Natural killer cell (primary cell): ENCODE results near the gene CNTFR. TPM values are rescaled to one million over a fixed set of nuclear protein-coding genes. Genes with fewer than 3 reads are reported as not detected.

Source experiments
- ATAC-seq, 3 donors: fragments of 150-1000 bp in 2 of 3; fragments of 200-7000 bp in 1 of 3; cut with Tn5 transposase; 1 replicate in 1 of 3; 2 replicates in 2 of 3; pipeline ENCODE4 v1.10.0; 2021; ENCODE audit warnings: mild to moderate bottlenecking in 2 of 3, moderate library complexity in 2 of 3
- DNase-seq, 2 donors: peaks; one replicate each; pipeline versions ENCODE4 v3.0.0 to v3.0.0-alpha.2; 2013 to 2021; ENCODE audit warnings: mixed read lengths in 1 of 2
- H3K27ac ChIP-seq: one replicate; pipeline ENCODE4 v1.5.1; 2013; ENCODE audit warnings: mild to moderate bottlenecking, low read length
- H3K27me3 ChIP-seq: one replicate; pipeline ENCODE4 v1.6.1; 2013; ENCODE audit warnings: low read length; ENCODE audit not compliant: control insufficient read depth, insufficient read depth
- H3K36me3 ChIP-seq: one replicate; pipeline ENCODE4 v1.6.1; 2013; ENCODE audit warnings: low read length; ENCODE audit not compliant: control insufficient read depth, insufficient read depth
- H3K4me1 ChIP-seq: one replicate; pipeline ENCODE4 v1.6.1; 2013; ENCODE audit warnings: low read length; ENCODE audit not compliant: control insufficient read depth, insufficient read depth
- H3K4me3 ChIP-seq: one replicate; pipeline ENCODE4 v1.5.1; 2013; ENCODE audit warnings: low read length
- H3K9me3 ChIP-seq: one replicate; pipeline ENCODE4 v1.6.1; 2013; ENCODE audit warnings: low read length; ENCODE audit not compliant: control insufficient read depth, insufficient read depth
- H3K27ac Mint-ChIP-seq, 2 donors: one replicate each; pipeline ENCODE4 v1.8.0; 2022; ENCODE audit warnings: mild to moderate bottlenecking in 2 of 2, mixed read lengths in 2 of 2, moderate library complexity in 1 of 2
- H3K27me3 Mint-ChIP-seq, 2 donors: one replicate each; pipeline ENCODE4 v1.8.0; 2022; ENCODE audit warnings: low read depth in 2 of 2, mixed read lengths in 2 of 2
- H3K36me3 Mint-ChIP-seq: one replicate; pipeline ENCODE4 v1.8.0; 2022; ENCODE audit warnings: mixed read lengths
- H3K4me1 Mint-ChIP-seq, 2 donors: one replicate each; pipeline ENCODE4 v1.8.0; 2022; ENCODE audit warnings: mixed read lengths in 2 of 2
- H3K4me3 Mint-ChIP-seq: one replicate; pipeline ENCODE4 v1.8.0; 2022; ENCODE audit warnings: mild to moderate bottlenecking, moderate library complexity, mixed read lengths
- H3K9me3 Mint-ChIP-seq, 2 donors: one replicate each; pipeline ENCODE4 v1.8.0; 2022; ENCODE audit warnings: mixed read lengths in 2 of 2
- CTCF ChIP-seq: fragments of 200-600 bp; IDR thresholded peaks from one replicate; pipeline ENCODE4 v1.8.0; 2022; ENCODE audit warnings: antibody characterized with exemption
- WGBS: methylation state at CpG from one replicate; pipeline ENCODE4 v1.1.7; 2013; ENCODE audit warnings: missing lambda C conversion rate; ENCODE audit not compliant: insufficient coverage; 5-methylcytosine and 5-hydroxymethylcytosine counted together
- intact Hi-C: fragments of 100-400 bp; cut with micrococcal nuclease; formaldehyde crosslinking; loops from one replicate; pipeline ENCODE4 v1.14.2; 2022
- total RNA-seq, 4 donors: library from RNA; stranded (reverse); fragments of 120-200 nt in 1 of 4; gene quantifications; one replicate each; pipeline versions ENCODE4 v1.2.3 to v1.2.4, GENCODE V29; 2013 to 2022

The CNTFR gene
- total RNA-seq, 3 donors from 2014 or later (not counting 1 experiment from before 2014, with no cell fraction given), result not detected

- H3K4me1 Mint-ChIP-seq, result no peaks in the 10 kb centered on the region
- DNase-seq (no peak), ATAC-seq (no peak)
- no peaks in the 10 kb centered on the region for H3K27me3 ChIP-seq
- peaks cover 0 to 10% of the 10 kb centered on the region in 2 donors for H3K27me3 Mint-ChIP-seq
- no peak overlapping the region for H3K4me3 Mint-ChIP-seq
- H3K36me3 ChIP-seq, result no peaks in the 10 kb centered on the region
- H3K4me1 ChIP-seq, result no peaks in the 10 kb centered on the region
- no peaks in the 10 kb centered on the region for H3K9me3 ChIP-seq
- 79% methylated on average over 5 of the region's 6 CpGs for WGBS
- H3K4me3 ChIP-seq, result no peak overlapping the region
- no peaks in the 10 kb centered on the region for H3K36me3 Mint-ChIP-seq
- no peak overlapping the region for H3K27ac Mint-ChIP-seq
- no peak overlapping the region for H3K27ac ChIP-seq
- intact Hi-C loops, result loop anchor here (5.0 kb wide), 1 partner anchor 35 kb away; the partner anchor contains the start of gene SIGMAR1
- no peak for TF ChIP-seq CTCF
- H3K9me3 Mint-ChIP-seq, result no peaks in the 10 kb centered on the region
Measured at GRCh38 chr9:34601937-34602573, 12.5 kb upstream of the CNTFR start.

GRCh38 chr9:34600908-34601307 is 11.4 kb upstream of the CNTFR start:
- Mint-ChIP-seq H3K27ac (no peak overlapping the region), H3K4me1 (no peaks in the 10 kb centered on the region), H3K36me3 (no peaks in the 10 kb centered on the region), H3K27me3 (peaks cover 8 to 18% of the 10 kb centered on the region in 2 donors), H3K9me3 (no peaks in the 10 kb centered on the region), H3K4me3 (no peak overlapping the region)
- no peaks in the 10 kb centered on the region for H3K27me3 ChIP-seq
- H3K36me3 ChIP-seq, result no peaks in the 10 kb centered on the region
- ATAC-seq (no peak), DNase-seq (no peak)
- WGBS, result 18% methylated on average over 1 of the region's 1 CpG
- no peaks in the 10 kb centered on the region for H3K9me3 ChIP-seq
- no peak for TF ChIP-seq CTCF
- H3K4me3 ChIP-seq, result no peak overlapping the region
- intact Hi-C loops, result loop anchor here (5.0 kb wide), 1 partner anchor 36 kb away; the partner anchor contains the start of gene SIGMAR1
- H3K27ac ChIP-seq, result no peak overlapping the region
- no peaks in the 10 kb centered on the region for H3K4me1 ChIP-seq

GRCh38 chr9:34599546-34599945 is 10.0 kb upstream of the CNTFR start:
- Histone ChIP-seq H3K27ac (no peak overlapping the region), H3K9me3 (no peaks in the 10 kb centered on the region), H3K4me1 (no peaks in the 10 kb centered on the region), H3K27me3 (peaks cover 3% of the 10 kb centered on the region), H3K4me3 (no peak overlapping the region), H3K36me3 (no peaks in the 10 kb centered on the region)
- intact Hi-C loops, result no loop called here
- Mint-ChIP-seq H3K4me3 (no peak overlapping the region), H3K27ac (no peak overlapping the region), H3K27me3 (peaks cover 9 to 24% of the 10 kb centered on the region in 2 donors), H3K9me3 (no peaks in the 10 kb centered on the region), H3K4me1 (no peaks in the 10 kb centered on the region), H3K36me3 (no peaks in the 10 kb centered on the region)
- ATAC-seq (no peak), DNase-seq (no peak)
- TF ChIP-seq CTCF, result no peak
- WGBS, result 70% methylated on average over 1 of the region's 1 CpG

DNA sequence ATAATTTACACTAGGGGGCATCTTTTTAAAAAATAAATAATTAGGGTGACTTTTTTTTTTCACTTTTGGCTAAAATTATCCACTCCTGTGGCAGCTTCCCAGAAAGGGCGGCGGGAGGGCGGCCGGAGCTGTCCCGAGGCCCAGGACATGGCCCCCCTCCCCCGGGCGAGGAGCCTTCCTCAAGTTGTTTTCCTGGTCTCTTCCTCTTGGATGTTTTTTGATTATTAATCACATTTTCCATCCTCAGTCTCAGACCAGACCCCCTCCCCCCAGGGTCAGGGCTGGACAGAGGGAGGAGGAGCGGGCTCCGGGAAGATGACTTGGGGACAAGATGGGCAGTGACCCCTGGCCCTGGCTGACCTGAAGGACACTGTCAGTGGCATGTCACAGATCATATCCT is 4.7 kb upstream of the CNTFR start:
- intact Hi-C loops, result loop anchor here (5.0 kb wide), 1 partner anchor 157 kb away; no protein-coding TSS in a partner anchor
- H3K9me3 Mint-ChIP-seq, result no peaks in the 10 kb centered on the region
- WGBS, result 79% methylated on average over 5 of the region's 9 CpGs
- Histone ChIP-seq H3K4me1 (peaks cover 26% of the 10 kb centered on the region), H3K27ac (no peak overlapping the region), H3K27me3 (peaks cover 35% of the 10 kb centered on the region), H3K9me3 (no peaks in the 10 kb centered on the region), H3K4me3 (no peak overlapping the region), H3K36me3 (no peaks in the 10 kb centered on the region)
- no peaks in the 10 kb centered on the region for H3K36me3 Mint-ChIP-seq
- DNase-seq (no peak), ATAC-seq (no peak)
- no peak for TF ChIP-seq CTCF
- H3K27me3 Mint-ChIP-seq, result peaks cover 31 to 56% of the 10 kb centered on the region in 2 donors
- peaks cover 9 to 30% of the 10 kb centered on the region in 2 donors for H3K4me1 Mint-ChIP-seq
- no peak overlapping the region for H3K27ac Mint-ChIP-seq
- no peak overlapping the region for H3K4me3 Mint-ChIP-seq
